B cell (primary cell): ENCODE data around the gene GNA12. TPM values are rescaled to one million over a fixed set of nuclear protein-coding genes. Genes with fewer than 3 reads are reported as not detected.

ENCODE experiments used
- ATAC-seq: fragments of 200-7000 bp; cut with Tn5 transposase; one replicate; pipeline ENCODE4 v1.10.0; 2021; ENCODE audit warnings: low read depth, mild to moderate bottlenecking, moderate number of reproducible peaks, moderate library complexity
- CTCF ChIA-PET: fragments of 350-600 bp; sonication (Branson Sonifier 250); formaldehyde crosslinking; loops from one replicate; lab custom pipeline; 2021; ENCODE audit warnings: antibody characterized with exemption, inconsistent platforms; lab: Charles Lee
- POLR2A ChIA-PET: fragments of 350-600 bp; sonication (Branson Sonifier 250); formaldehyde crosslinking; loops from one replicate; lab custom pipeline; 2021; ENCODE audit warnings: antibody characterized with exemption; lab: Charles Lee
- DNase-seq: peaks from one replicate; pipeline ENCODE4 v3.0.0; 2013
- H2AFZ ChIP-seq: 2 replicates; pipeline ENCODE4 v1.6.1; 2012; ENCODE audit warnings: mild to moderate bottlenecking, low read depth, low read length; ENCODE audit not compliant: insufficient read depth, poor library complexity, severe bottlenecking
- H3K27ac ChIP-seq, 2 donors: 1 replicate in 1 of 2; 2 replicates in 1 of 2; pipeline ENCODE4 v1.5.1; 2012 to 2013; ENCODE audit warnings: low read length in 2 of 2, mild to moderate bottlenecking in 2 of 2, moderate library complexity in 1 of 2
- H3K27me3 ChIP-seq, 4 experiments: fragments of 200-600 bp in 1 of 4; sonication (generic) in 1 of 4; replicated peaks in 1 of 4; 1 replicate in 2 of 4; 2 replicates in 2 of 4; pipeline versions ENCODE4 v1.6.1 to v1.7.0; 2013 to 2016; ENCODE audit warnings: low read length in 3 of 4, mild to moderate bottlenecking in 2 of 4, mixed read lengths in 1 of 4, moderate library complexity in 1 of 4; ENCODE audit not compliant: insufficient read depth in 4 of 4, control insufficient read depth in 3 of 4; ENCODE audit errors: control extremely low read depth in 1 of 4
- H3K36me3 ChIP-seq, 2 experiments: replicated peaks in 1 of 2; 1 replicate in 1 of 2; 2 replicates in 1 of 2; pipeline versions ENCODE4 v1.6.1 to v1.7.1; 2013; ENCODE audit warnings: low read length in 1 of 2; ENCODE audit not compliant: insufficient read depth in 2 of 2, control insufficient read depth in 1 of 2; ENCODE audit errors: control extremely low read depth in 1 of 2, extremely low read depth in 1 of 2
- H3K4me1 ChIP-seq, 2 donors: fragments of 200-600 bp in 1 of 2; sonication (generic) in 1 of 2; 1 replicate in 1 of 2; 2 replicates in 1 of 2; pipeline versions ENCODE4 v1.5.1 to v1.6.1; 2013 to 2017; ENCODE audit warnings: low read length in 2 of 2; ENCODE audit not compliant: control insufficient read depth in 2 of 2, insufficient read depth in 2 of 2
- H3K4me2 ChIP-seq: replicated peaks from 2 replicates; pipeline ENCODE3; 2012; ENCODE audit warnings: mild to moderate bottlenecking, low read depth, low read length; ENCODE audit not compliant: poor library complexity, severe bottlenecking
- H3K4me3 ChIP-seq, 5 experiments: fragments of 200-600 bp in 1 of 5; sonication (generic) in 1 of 5; 1 replicate in 3 of 5; 2 replicates in 2 of 5; pipeline versions ENCODE4 v1.5.1 to v1.7.0; 2011 to 2016; ENCODE audit warnings: low read length in 4 of 5, mild to moderate bottlenecking in 4 of 5, low read depth in 2 of 5, control low read depth in 1 of 5, moderate library complexity in 1 of 5; ENCODE audit not compliant: insufficient read depth in 1 of 5; ENCODE audit errors: control extremely low read depth in 1 of 5, extremely low read depth in 1 of 5
- H3K79me2 ChIP-seq: fragments of 200-600 bp; sonication (generic); one replicate; pipeline ENCODE4 v1.6.0; 2016; ENCODE audit warnings: low read length; ENCODE audit not compliant: control insufficient read depth, insufficient read depth
- H3K9ac ChIP-seq: fragments of 200-600 bp; sonication (generic); 2 replicates; pipeline ENCODE4 v1.6.1; 2017; ENCODE audit warnings: mild to moderate bottlenecking, low read length, moderate library complexity
- H3K9me3 ChIP-seq, 3 donors: one replicate each; pipeline versions ENCODE4 v1.6.1 to v1.7.1; 2013; ENCODE audit warnings: low read length in 2 of 3; ENCODE audit not compliant: control insufficient read depth in 2 of 3, insufficient read depth in 1 of 3; ENCODE audit errors: control extremely low read depth in 1 of 3
- H4K20me1 ChIP-seq: 2 replicates; pipeline ENCODE4 v1.6.0; 2012; ENCODE audit warnings: mild to moderate bottlenecking, low read length; ENCODE audit not compliant: insufficient read depth, control insufficient read depth, poor library complexity, severe bottlenecking
- H3K27ac Mint-ChIP-seq: one replicate; pipeline ENCODE4 v1.8.0; 2021; ENCODE audit warnings: mixed read lengths
- H3K27me3 Mint-ChIP-seq: one replicate; pipeline ENCODE4 v1.8.0; 2021; ENCODE audit warnings: mixed read lengths
- H3K4me1 Mint-ChIP-seq: one replicate; pipeline ENCODE4 v1.8.0; 2021; ENCODE audit warnings: mixed read lengths
- H3K4me3 Mint-ChIP-seq: one replicate; pipeline ENCODE4 v1.8.0; 2021; ENCODE audit warnings: mixed read lengths
- H3K9me3 Mint-ChIP-seq: one replicate; pipeline ENCODE4 v1.8.0; 2022; ENCODE audit warnings: mixed read lengths; ENCODE audit not compliant: insufficient read depth
- CTCF ChIP-seq: fragments of 200-600 bp; IDR thresholded peaks from one replicate; pipeline ENCODE4 v1.8.0; 2022; ENCODE audit warnings: antibody characterized with exemption, mild to moderate bottlenecking
- EZH2 ChIP-seq: IDR thresholded peaks from 2 replicates; pipeline ENCODE4 v1.6.1; 2012; ENCODE audit warnings: borderline replicate concordance, low read depth, mild to moderate bottlenecking, moderate library complexity, low read length; ENCODE audit not compliant: insufficient read depth, poor library complexity, severe bottlenecking
- WGBS: methylation state at CpG from one replicate; pipeline ENCODE4 v1.1.5; 2013; ENCODE audit warnings: missing lambda C conversion rate; ENCODE audit not compliant: insufficient coverage; 5-methylcytosine and 5-hydroxymethylcytosine counted together
- intact Hi-C: fragments of 100-400 bp; cut with micrococcal nuclease; formaldehyde crosslinking; loops from one replicate; pipeline ENCODE4 v1.10.0; 2022
- polyA plus RNA-seq: library from polyadenylated mRNA; depleted of rRNA; stranded (reverse); fragments of >200 nt; gene quantifications from 2 replicates; pipeline ENCODE4 v1.2.3, GENCODE V29; 2012
- total RNA-seq, 2 donors: library from RNA; stranded (reverse); fragments of 120-200 nt in 1 of 2; gene quantifications; 1 replicate in 1 of 2; 2 replicates in 1 of 2; pipeline versions ENCODE4 v1.2.3 to v1.2.4, GENCODE V29; 2013 to 2022

The GNA12 gene
- total and polyA plus RNA-seq, 2 donors (not counting 1 experiment from before 2014, with no cell fraction given) = 34.6 to 110 TPM

GRCh38 chr7:2798669-2799068 lies 45.4 kb downstream of the GNA12 start:
- Histone ChIP-seq H3K36me3 (peaks cover 4 to 17% of the 10 kb centered on the region in 2 experiments), H3K4me2 (peak overlapping the region; percentile 30), H3K9ac (no peak overlapping the region), H3K4me3 (no peak overlapping the region), H2AFZ (no peak overlapping the region), H3K27me3 (no peaks in the 10 kb centered on the region), H3K27ac (no peak overlapping the region), H3K79me2 (peaks cover 76% of the 10 kb centered on the region), H3K9me3 (no peaks in the 10 kb centered on the region), H4K20me1 (peaks cover 70% of the 10 kb centered on the region), H3K4me1 (peaks cover 23 to 24% of the 10 kb centered on the region in 2 donors)
- Mint-ChIP-seq H3K4me1 (peaks cover 59% of the 10 kb centered on the region), H3K4me3 (no peak overlapping the region), H3K27ac (no peak overlapping the region), H3K9me3 (no peaks in the 10 kb centered on the region), H3K27me3 (no peaks in the 10 kb centered on the region)
- CTCF ChIA-PET = interaction anchor here (1.1 to 1.2 kb wide), 3 partner anchors 17 to 26 kb away, joined by 3 read pairs; no protein-coding TSS in a partner anchor
- TF ChIP-seq CTCF = no peak
- no peak for TF ChIP-seq EZH2
- peak; percentile 53 for ATAC-seq
- WGBS = no CpG with 5 or more reads among the region's 2 CpGs
- DNase-seq = peak; percentile 33
- intact Hi-C loops = no loop called here
- POLR2A ChIA-PET = no interaction called here

- H3K27ac ChIP-seq = no peak overlapping the region
- H2AFZ ChIP-seq = no peak overlapping the region
- POLR2A ChIA-PET = no interaction called here
- ATAC-seq (no peak), DNase-seq (no peak)
- peaks cover 23 to 24% of the 10 kb centered on the region in 2 donors for H3K4me1 ChIP-seq
- Mint-ChIP-seq H3K27ac (no peak overlapping the region), H3K4me1 (peaks cover 48% of the 10 kb centered on the region), H3K9me3 (no peaks in the 10 kb centered on the region), H3K27me3 (no peaks in the 10 kb centered on the region), H3K4me3 (no peak overlapping the region)
- intact Hi-C loops = no loop called here
- WGBS = 90% methylated on average over 17 of the region's 20 CpGs
- no peak for TF ChIP-seq EZH2
- no peak for TF ChIP-seq CTCF
- no peaks in the 10 kb centered on the region for H3K9me3 ChIP-seq
- H4K20me1 ChIP-seq = peaks cover 55% of the 10 kb centered on the region
- H3K79me2 ChIP-seq = peaks cover 77% of the 10 kb centered on the region
- no peak overlapping the region for H3K4me3 ChIP-seq
- no peaks in the 10 kb centered on the region for H3K27me3 ChIP-seq
- H3K4me2 ChIP-seq = no peak overlapping the region
- CTCF ChIA-PET = interaction anchor here (0.8 kb wide), 1 partner anchor 87 kb away, joined by 3 read pairs; no protein-coding TSS in a partner anchor
- H3K36me3 ChIP-seq = peaks cover 14 to 35% of the 10 kb centered on the region in 2 experiments
- no peak overlapping the region for H3K9ac ChIP-seq
Observed at GRCh38 chr7:2796358-2797352, 47.5 kb downstream of the GNA12 start.
